HG03571 (cell line): ENCODE measurements around the gene MIB2.

Experiments
- ATAC-seq: cut with Tn5 transposase; IDR thresholded peaks from one replicate; pipeline ENCODE4 v1.9.1; 2021; ENCODE audit not compliant: unreplicated experiment

The MIB2 gene

GRCh38 chr1:1598051-1598719 is 17.1 kb upstream of the MIB2 start:
- no peak for ATAC-seq

- ATAC-seq: no peak
These were observed 16.6 kb upstream of the MIB2 start for GRCh38 chr1:1598720-1599029.

GRCh38 chr1:1599030-1599934 is 16.0 kb upstream of the MIB2 start:
- no peak for ATAC-seq

- ATAC-seq: no peak
These were observed 15.1 kb upstream of the MIB2 start, which contains the start of gene FNDC10 for GRCh38 chr1:1599935-1600860. Gene FNDC10, minus strand, starts transcription at chr1:1600135. Its CDS starts 120 bp downstream, at chr1:1600015.

GRCh38 chr1:1600861-1601563 is 14.3 kb upstream of the MIB2 start:
- no peak for ATAC-seq

- no peak for ATAC-seq
These were observed 13.6 kb upstream of the MIB2 start for GRCh38 chr1:1601564-1602303.

GRCh38 chr1:1602304-1602967 is 12.9 kb upstream of the MIB2 start:
- ATAC-seq: no peak

GRCh38 chr1:1602968-1603506 is 12.3 kb upstream of the MIB2 start:
- ATAC-seq: no peak

GRCh38 chr1:1603671-1604373 is 11.5 kb upstream of the MIB2 start:
- ATAC-seq: no peak

- ATAC-seq: no peak
These were observed 10.8 kb upstream of the MIB2 start for GRCh38 chr1:1604374-1605033.

GRCh38 chr1:1605034-1605591 is 10.2 kb upstream of the MIB2 start:
- no peak for ATAC-seq

GRCh38 chr1:1605724-1606123 is 9.6 kb upstream of the MIB2 start:
- no peak for ATAC-seq

GRCh38 chr1:1606232-1606631 is 9.1 kb upstream of the MIB2 start:
- no peak for ATAC-seq

GRCh38 chr1:1609822-1610485 is 5.3 kb upstream of the MIB2 start:
- ATAC-seq: no peak

GRCh38 chr1:1610796-1611195 is 4.5 kb upstream of the MIB2 start:
- ATAC-seq: no peak

GRCh38 chr1:1612104-1612400 is 3.2 kb upstream of the MIB2 start:
- ATAC-seq: no peak

GRCh38 chr1:1613509-1614082 is 1.7 kb upstream of the MIB2 start:
- no peak for ATAC-seq
